HG03066 (cell line): ENCODE results near the gene NOPCHAP1.
A peak's percentile ranks its signal among the peaks of the same experiment; 100 is the strongest.

ENCODE experiments used
- ATAC-seq: cut with Tn5 transposase; IDR thresholded peaks from one replicate; pipeline ENCODE4 v1.9.1; 2021; ENCODE audit warnings: low read depth; ENCODE audit not compliant: unreplicated experiment

Gene NOPCHAP1

DNA sequence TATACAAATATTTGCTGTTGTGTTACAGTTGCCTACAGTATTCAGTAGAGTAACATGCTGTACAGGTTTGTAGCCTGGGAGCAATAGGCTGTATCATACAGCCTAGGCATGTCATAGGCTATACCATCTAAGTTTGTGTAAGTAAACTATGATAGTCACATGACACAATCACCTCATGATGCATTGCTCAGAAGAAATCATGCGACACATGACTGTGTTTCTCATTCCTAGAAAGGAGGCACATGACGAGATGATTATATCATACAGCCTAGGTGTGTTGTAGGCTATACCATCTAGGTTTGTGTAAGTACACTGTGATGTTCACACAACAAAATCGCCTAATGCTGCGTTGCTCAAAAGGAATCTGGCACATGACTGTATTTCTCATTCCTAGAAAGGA lies 31.9 kb downstream of the NOPCHAP1 start:
- no peak for ATAC-seq

DNA sequence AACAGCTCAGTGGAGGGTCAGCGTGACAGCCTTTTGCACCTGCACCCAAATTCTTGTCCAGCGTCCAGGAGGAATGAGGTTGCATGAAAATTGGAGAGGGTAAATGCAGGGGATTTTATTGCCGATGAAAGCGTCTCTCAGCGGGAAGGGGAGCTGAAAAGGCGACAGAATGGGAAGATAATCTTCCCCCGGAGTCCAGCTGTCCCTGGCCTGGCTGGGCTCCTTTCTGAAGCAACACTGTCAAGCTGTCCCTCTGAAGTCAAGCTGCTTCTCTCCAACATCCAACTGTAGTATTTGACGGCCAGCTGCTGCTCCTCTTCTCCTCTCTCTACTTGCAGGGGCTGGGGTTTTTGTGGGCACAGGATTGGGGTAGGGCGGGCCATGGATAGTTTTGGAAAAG lies 32.7 kb downstream of the NOPCHAP1 start:
- no peak for ATAC-seq

DNA sequence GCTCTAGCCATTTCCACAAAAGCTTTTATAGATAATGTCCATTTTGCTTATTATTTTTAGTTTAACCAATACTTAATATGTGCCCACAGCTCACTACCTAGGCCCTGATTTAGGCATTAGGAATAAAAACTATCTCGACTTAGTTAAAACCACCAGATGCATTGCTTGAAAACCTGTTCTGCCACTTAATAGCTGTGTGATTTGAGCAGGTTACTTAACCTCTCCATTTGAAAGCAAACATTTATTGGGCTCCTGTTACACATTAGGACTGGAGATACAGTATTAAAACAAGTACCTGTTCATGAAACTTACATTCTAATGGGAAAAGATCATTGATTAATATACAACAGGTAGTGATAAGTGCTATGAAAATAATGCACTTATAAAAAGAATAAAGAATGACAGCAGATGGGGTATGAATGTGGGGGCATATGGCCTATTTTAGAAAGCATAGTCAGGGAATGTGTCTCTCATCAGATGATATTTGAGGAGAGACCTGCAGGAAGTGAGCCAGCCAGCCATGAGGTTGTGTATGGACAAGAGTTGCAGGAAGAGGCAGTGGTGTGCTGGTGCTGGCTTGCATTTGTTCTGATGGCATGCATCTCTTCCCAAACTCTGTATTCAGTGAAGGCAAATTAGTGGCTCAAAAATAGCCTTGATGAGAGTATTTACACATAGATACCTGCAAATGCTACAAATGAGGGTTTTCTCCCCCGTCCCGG lies 34.3 kb downstream of the NOPCHAP1 start:
- ATAC-seq = no peak

GRCh38 chr12:105024928-105025327 lies 38.8 kb downstream of the NOPCHAP1 start:
- no peak for ATAC-seq

DNA sequence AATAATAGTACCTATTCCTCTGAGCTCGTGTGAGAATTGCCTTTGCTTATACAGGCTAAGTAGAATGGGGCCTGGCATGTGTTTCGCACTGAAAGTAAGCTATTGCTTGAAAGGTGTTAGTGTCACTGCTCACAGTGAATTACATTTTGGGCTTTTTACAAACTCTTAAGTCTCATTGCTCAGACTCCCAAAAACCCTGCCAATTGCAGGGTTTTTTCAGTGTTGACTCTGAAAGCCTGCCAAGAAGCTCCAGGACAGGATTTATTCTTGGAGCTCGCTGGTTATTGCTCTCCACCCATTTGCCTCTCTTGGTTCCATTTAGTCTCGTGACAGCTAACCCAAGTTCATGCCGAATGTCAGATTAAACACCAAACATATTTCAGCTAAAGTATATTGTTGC lies 39.8 kb downstream of the NOPCHAP1 start:
- no peak for ATAC-seq

- ATAC-seq = no peak
Measured at GRCh38 chr12:105026411-105026810, 40.3 kb downstream of the NOPCHAP1 start.

GRCh38 chr12:105030820-105031807 lies 45.0 kb downstream of the NOPCHAP1 start:
- ATAC-seq = peak; percentile 91

GRCh38 chr12:105032703-105033357 lies 46.7 kb downstream of the NOPCHAP1 start:
- no peak for ATAC-seq

DNA sequence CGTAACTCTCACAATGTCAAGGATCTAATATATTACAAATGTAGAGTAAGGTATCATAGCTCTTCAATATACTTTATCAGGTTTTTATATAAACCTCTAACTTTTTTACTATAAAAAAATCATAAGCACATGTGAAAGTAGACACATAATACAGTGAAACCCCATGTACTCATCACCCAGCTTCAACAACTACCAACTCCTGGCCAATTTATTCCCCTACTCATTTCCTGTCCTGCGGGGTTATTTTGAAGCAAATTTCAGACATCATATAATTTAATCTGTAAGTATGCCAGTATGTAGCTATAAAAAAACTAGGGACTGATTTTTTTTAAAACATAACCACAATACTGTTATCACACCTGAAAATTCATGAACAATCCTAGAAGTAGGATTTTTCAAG lies 47.7 kb downstream of the NOPCHAP1 start:
- no peak for ATAC-seq
